Testis (tissue), 2 donors: ENCODE data around the gene OR8B4.

Experiments used
- POLR2A ChIP-seq: fragments of 450-650 bp; IDR thresholded peaks from one replicate; pipeline ENCODE4 v1.6.1; 2017; ENCODE audit warnings: antibody characterized with exemption, mild to moderate bottlenecking, moderate library complexity
- TF ChIP-seq, protein P1 (sequence below), 3 experiments: fragments of 450-650 bp in 2 of 3; fragments of 200-600 bp in 1 of 3; sonication (generic) in 1 of 3; IDR thresholded peaks; one replicate each; pipeline ENCODE4 v1.5.1; 2016 to 2019; ENCODE audit warnings: antibody characterized with exemption in 3 of 3, mild to moderate bottlenecking in 2 of 3, moderate library complexity in 1 of 3

DNA sequence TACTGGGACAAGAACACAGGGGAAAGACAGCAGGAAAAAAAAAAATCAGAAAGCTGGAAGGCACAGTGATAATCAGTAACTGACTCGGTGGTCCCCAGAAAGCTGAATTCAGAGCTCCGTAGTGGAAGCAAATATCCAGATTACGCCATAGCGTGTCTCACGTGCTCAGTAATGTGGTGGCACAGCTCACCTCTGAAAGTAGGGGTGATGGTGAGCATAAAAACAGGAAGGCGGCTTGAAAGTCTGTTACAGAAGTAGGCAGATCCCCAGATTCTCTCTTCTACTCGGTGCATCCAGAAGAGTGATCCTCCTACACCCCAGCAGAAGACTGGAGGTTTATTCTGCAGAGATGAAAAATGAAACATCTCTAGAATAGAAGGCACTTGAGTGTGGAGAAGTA is 14.8 kb downstream of the OR8B4 start:
- TF ChIP-seq, protein P1, sequence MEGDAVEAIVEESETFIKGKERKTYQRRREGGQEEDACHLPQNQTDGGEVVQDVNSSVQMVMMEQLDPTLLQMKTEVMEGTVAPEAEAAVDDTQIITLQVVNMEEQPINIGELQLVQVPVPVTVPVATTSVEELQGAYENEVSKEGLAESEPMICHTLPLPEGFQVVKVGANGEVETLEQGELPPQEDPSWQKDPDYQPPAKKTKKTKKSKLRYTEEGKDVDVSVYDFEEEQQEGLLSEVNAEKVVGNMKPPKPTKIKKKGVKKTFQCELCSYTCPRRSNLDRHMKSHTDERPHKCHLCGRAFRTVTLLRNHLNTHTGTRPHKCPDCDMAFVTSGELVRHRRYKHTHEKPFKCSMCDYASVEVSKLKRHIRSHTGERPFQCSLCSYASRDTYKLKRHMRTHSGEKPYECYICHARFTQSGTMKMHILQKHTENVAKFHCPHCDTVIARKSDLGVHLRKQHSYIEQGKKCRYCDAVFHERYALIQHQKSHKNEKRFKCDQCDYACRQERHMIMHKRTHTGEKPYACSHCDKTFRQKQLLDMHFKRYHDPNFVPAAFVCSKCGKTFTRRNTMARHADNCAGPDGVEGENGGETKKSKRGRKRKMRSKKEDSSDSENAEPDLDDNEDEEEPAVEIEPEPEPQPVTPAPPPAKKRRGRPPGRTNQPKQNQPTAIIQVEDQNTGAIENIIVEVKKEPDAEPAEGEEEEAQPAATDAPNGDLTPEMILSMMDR (IDR thresholded peaks at IDR 0.05), result no peak
- TF ChIP-seq POLR2A, result no peak
